ENCODE measurements around the gene G6PC1.
"Not testable (repeated sequence)": the region's sequence is repeated elsewhere in the genome, so short reads cannot be mapped to it uniquely, and the experiment has no call there.

The G6PC1 gene

GRCh38 chr17:42904110-42904469 lies 3.5 kb downstream of the G6PC1 start:
- DNase-seq: no peak

- no peak for DNase-seq
Measured at GRCh38 chr17:42906772-42907446, 6.3 kb downstream of the G6PC1 start.

- DNase-seq: no peak
Measured at GRCh38 chr17:42908872-42909700, 8.5 kb downstream of the G6PC1 start.

- no peak for DNase-seq
Measured at GRCh38 chr17:42913522-42913921, 12.9 kb downstream of the G6PC1 start.

- no peak for DNase-seq
Measured at GRCh38 chr17:42913981-42914617, 13.5 kb downstream of the G6PC1 start.

- not testable (repeated sequence) for DNase-seq
Measured at GRCh38 chr17:42915288-42915687, 14.7 kb downstream of the G6PC1 start.

- not testable (repeated sequence) for DNase-seq
Measured at GRCh38 chr17:42916388-42917235, 16.0 kb downstream of the G6PC1 start.

GRCh38 chr17:42917236-42917603 lies 16.6 kb downstream of the G6PC1 start:
- no peak for DNase-seq

- no peak for DNase-seq
Measured at GRCh38 chr17:42918902-42919521, 18.4 kb downstream of the G6PC1 start.

GRCh38 chr17:42919522-42920077 lies 19.0 kb downstream of the G6PC1 start:
- DNase-seq: not testable (repeated sequence)

GRCh38 chr17:42920106-42920900 lies 19.7 kb downstream of the G6PC1 start:
- DNase-seq: no peak

GRCh38 chr17:42920922-42921321 lies 20.3 kb downstream of the G6PC1 start:
- no peak for DNase-seq

- no peak for DNase-seq
Measured at GRCh38 chr17:42922294-42922693, 21.7 kb downstream of the G6PC1 start.

GRCh38 chr17:42923472-42923871 lies 22.9 kb downstream of the G6PC1 start:
- DNase-seq: not testable (repeated sequence)

GRCh38 chr17:42924891-42925290 lies 24.3 kb downstream of the G6PC1 start:
- DNase-seq: no peak

- peak in 1 of 2 experiments; percentile 1 for DNase-seq
Measured at GRCh38 chr17:42928714-42929496, 28.3 kb downstream of the G6PC1 start.

GRCh38 chr17:42929497-42929844 lies 28.9 kb downstream of the G6PC1 start:
- no peak for DNase-seq

- no peak for DNase-seq
Measured at GRCh38 chr17:42937712-42938596, 37.4 kb downstream of the G6PC1 start.

- no peak for DNase-seq
Measured at GRCh38 chr17:42944211-42944610, 43.6 kb downstream of the G6PC1 start.

Data from activated CD4-positive, alpha-beta T cell treated with anti-CD3 and anti-CD28 coated beads, Interleukin-2, amount 50 U/mL, for 4 hours (primary cell).